SK-N-SH (cell line): Measurements from ENCODE around the gene C19orf73.

Experiments
- CHD2 ChIP-seq: fragments of 150-350 bp; IDR thresholded peaks from 2 replicates; pipeline ENCODE4 v1.6.1; 2018; ENCODE audit warnings: low read length; ENCODE audit not compliant: partially characterized antibody
- CTCF ChIP-seq: fragments of 200-600 bp; sonication (generic); IDR thresholded peaks from 2 replicates; pipeline ENCODE4 v1.6.1; 2017; ENCODE audit warnings: antibody characterized with exemption, mild to moderate bottlenecking, moderate library complexity
- EP300 ChIP-seq, 2 experiments: IDR thresholded peaks; 2 replicates each; pipeline versions ENCODE4 v1.4.0 to v1.6.1; 2012; ENCODE audit warnings: borderline replicate concordance in 1 of 2, low read depth in 1 of 2, low read length in 1 of 2
- JUND ChIP-seq: IDR thresholded peaks from 2 replicates; pipeline ENCODE4 v1.4.0; 2012
- REST ChIP-seq: IDR thresholded peaks from 2 replicates; pipeline ENCODE4 v1.6.1; 2012; ENCODE audit warnings: mild to moderate bottlenecking, low read depth, low read length, moderate library complexity
- RXRA ChIP-seq: IDR thresholded peaks from 2 replicates; pipeline ENCODE4 v1.4.0; 2012; ENCODE audit warnings: low read depth, mild to moderate bottlenecking, borderline replicate concordance
- SMC3 ChIP-seq: IDR thresholded peaks from 2 replicates; pipeline ENCODE4 v1.6.1; 2012; ENCODE audit warnings: low read depth, low read length, improper control_type of control experiment
- TAF1 ChIP-seq: IDR thresholded peaks from 2 replicates; pipeline ENCODE4 v1.6.1; 2012; ENCODE audit warnings: low read depth, mild to moderate bottlenecking, low read length, moderate library complexity, borderline replicate concordance
- TCF12 ChIP-seq: IDR thresholded peaks from 2 replicates; pipeline ENCODE4 v1.4.0; 2012
- YY1 ChIP-seq: IDR thresholded peaks from 2 replicates; pipeline ENCODE4 v1.4.0; 2012; ENCODE audit warnings: low read depth, mild to moderate bottlenecking
- TF ChIP-seq, protein P1 (sequence below): fragments of 150-350 bp; IDR thresholded peaks from 2 replicates; pipeline ENCODE4 v1.6.1; 2017; ENCODE audit warnings: antibody characterized with exemption, low read length, low read depth, borderline replicate concordance
- TF ChIP-seq, protein P2 (sequence below): IDR thresholded peaks from 2 replicates; pipeline ENCODE4 v1.4.0; 2012; ENCODE audit warnings: low read depth, borderline replicate concordance

DNA sequence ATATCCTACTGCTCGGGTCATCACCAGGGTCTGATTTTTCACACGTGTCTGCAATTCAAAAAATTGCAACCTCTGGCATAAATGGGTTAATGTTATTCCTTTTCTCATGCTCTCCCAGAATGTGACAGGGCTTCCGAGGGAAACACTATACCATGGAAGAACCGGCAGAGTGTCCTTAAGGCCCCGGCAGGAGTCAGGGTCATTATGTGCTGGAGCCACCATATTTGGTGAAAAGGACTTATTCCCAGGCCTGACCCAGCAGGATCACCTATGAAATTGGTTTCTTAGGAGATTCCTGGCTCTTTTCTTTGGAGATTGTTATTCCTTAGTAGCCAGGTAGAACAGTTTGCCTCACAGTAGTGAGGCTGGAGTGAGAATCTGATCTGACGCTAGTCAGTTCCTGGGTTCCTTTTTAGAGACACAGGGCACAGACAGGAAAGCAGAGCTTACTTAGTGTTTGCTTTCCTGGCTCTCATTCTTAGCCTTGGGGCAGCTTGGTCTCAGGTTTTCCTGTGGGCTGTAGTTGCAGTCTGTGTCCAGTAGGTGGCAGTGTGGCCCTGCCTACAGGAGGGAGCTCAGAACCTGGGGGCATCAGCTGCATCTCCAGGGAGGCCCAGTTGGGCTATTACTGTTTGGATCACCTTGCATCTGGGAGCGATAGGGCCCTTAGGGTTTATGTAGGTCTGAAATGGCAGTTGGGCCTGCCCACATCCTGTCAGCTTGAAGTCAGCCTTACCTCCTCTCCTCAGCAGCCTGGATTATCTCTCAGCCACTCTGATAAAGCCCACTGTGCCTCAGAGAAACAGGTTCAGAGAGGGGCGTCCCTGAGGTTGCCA is 21.3 kb downstream of the C19orf73 start:
- TF ChIP-seq CHD2: no peak
- TF ChIP-seq CTCF: peak; percentile 99
- TF ChIP-seq JUND: no peak
- no peak for TF ChIP-seq REST
- no peak for TF ChIP-seq TCF12
- TF ChIP-seq YY1: no peak
- TF ChIP-seq, protein P1, sequence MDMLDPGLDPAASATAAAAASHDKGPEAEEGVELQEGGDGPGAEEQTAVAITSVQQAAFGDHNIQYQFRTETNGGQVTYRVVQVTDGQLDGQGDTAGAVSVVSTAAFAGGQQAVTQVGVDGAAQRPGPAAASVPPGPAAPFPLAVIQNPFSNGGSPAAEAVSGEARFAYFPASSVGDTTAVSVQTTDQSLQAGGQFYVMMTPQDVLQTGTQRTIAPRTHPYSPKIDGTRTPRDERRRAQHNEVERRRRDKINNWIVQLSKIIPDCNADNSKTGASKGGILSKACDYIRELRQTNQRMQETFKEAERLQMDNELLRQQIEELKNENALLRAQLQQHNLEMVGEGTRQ: no peak
- no peak for TF ChIP-seq TAF1
- peak; percentile 64 for TF ChIP-seq SMC3
- TF ChIP-seq, protein P2, sequence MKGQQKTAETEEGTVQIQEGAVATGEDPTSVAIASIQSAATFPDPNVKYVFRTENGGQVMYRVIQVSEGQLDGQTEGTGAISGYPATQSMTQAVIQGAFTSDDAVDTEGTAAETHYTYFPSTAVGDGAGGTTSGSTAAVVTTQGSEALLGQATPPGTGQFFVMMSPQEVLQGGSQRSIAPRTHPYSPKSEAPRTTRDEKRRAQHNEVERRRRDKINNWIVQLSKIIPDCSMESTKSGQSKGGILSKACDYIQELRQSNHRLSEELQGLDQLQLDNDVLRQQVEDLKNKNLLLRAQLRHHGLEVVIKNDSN: no peak
- no peak for TF ChIP-seq EP300 (IDR thresholded peaks at IDR 0.05; ENCODE audit: borderline replicate concordance in 1 of 2, low read depth in 1 of 2, low read length in 1 of 2)
- TF ChIP-seq RXRA: no peak
